Sciatic nerve (tissue), 2 donors: ENCODE measurements around the gene KRT32. TPM values are rescaled to one million over a fixed set of nuclear protein-coding genes. Genes with fewer than 3 reads are reported as not detected.

ENCODE experiments used
- ATAC-seq: fragments of 200-7000 bp; cut with Tn5 transposase; one replicate; pipeline ENCODE4 v1.9.1; 2020; ENCODE audit warnings: mild to moderate bottlenecking, moderate library complexity
- DNase-seq: peaks from one replicate; pipeline ENCODE4 v3.0.0-alpha.2; 2020; ENCODE audit warnings: low spot score
- intact Hi-C: fragments of 100-400 bp; cut with DNase I; formaldehyde crosslinking; loops from one replicate; pipeline ENCODE4 v1.14.2; 2022
- microRNA-seq: library from miRNA; unstranded; fragments of <30 nt; microRNA quantifications from one replicate; pipeline ENCODE4 v1.2.0, GENCODE V29; 2020
- total RNA-seq: library from RNA; stranded (reverse); fragmentation: NEBNext Ultra II Directional; extraction: Animal tissue kit (Norgen Biotek cat#: 25700); gene quantifications from one replicate; pipeline ENCODE4 v1.2.1, GENCODE V29; 2021
- donor health status: DM: no; HTN: no; CAD: no.
- donor health status: DM: no; HTN: no; CAD: no.

Gene KRT32
- total RNA-seq, 1 donor from 2014 or later: 0.67 TPM

DNA sequence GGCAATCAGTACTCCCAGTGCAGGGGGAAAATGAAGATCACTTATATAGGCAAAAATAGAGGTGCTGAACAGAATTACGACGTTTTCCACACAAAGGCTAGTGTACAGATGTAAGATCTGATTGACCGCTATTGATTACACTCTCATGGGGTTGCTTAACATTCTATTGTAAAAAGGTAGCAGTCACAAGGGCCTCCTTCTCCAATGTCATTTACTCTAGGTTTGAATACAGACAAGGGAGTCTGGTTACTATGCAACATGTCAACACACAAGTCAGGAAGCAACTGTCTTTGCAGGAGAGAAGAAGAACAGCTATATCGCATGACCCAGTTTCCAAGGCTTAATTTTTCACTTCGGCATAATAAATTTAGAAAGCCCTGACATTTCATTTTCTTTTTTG is 50.7 kb downstream of the KRT32 start:
- no peak for DNase-seq
- intact Hi-C loops: no loop called here
- peak; percentile 62 for ATAC-seq

- no peak for DNase-seq
- ATAC-seq: peak; percentile 97
- intact Hi-C loops: no loop called here
Measured at GRCh38 chr17:41415833-41416335, 51.3 kb downstream of the KRT32 start.

GRCh38 chr17:41415411-41415810 is 51.8 kb downstream of the KRT32 start:
- peak; percentile 51 for ATAC-seq
- no peak for DNase-seq
- intact Hi-C loops: no loop called here

GRCh38 chr17:41413982-41414381 is 53.2 kb downstream of the KRT32 start:
- DNase-seq: no peak
- no peak for ATAC-seq
- intact Hi-C loops: no loop called here

DNA sequence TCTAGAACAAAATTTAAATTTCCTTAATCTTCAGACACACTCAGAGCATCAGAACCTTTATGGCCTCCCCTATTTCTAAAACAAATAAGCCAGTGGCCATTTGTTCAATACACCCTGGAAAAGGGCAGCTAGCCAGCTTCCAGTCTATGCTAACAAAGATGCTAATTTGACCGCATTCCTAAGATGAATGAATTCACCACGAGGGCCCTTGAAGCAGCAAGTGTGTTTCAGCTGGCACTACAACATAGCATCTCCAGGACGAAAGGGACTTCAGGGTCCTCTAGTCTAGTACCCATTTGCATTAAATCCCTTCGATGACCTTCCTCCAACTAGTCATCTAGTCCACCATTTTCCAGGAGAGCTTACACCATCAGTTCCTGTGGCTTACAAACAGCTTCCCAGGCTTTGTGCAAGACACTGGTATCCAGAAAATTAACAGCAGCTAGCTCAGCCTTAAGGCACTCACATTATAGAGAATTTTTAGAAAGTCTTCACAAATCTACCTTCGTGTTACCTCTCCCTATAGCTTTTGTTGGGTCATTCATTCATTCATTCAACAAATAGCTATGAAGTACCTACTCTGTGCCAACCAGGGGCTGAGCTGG is 53.7 kb downstream of the KRT32 start:
- DNase-seq: no peak
- intact Hi-C loops: no loop called here
- ATAC-seq: no peak

DNA sequence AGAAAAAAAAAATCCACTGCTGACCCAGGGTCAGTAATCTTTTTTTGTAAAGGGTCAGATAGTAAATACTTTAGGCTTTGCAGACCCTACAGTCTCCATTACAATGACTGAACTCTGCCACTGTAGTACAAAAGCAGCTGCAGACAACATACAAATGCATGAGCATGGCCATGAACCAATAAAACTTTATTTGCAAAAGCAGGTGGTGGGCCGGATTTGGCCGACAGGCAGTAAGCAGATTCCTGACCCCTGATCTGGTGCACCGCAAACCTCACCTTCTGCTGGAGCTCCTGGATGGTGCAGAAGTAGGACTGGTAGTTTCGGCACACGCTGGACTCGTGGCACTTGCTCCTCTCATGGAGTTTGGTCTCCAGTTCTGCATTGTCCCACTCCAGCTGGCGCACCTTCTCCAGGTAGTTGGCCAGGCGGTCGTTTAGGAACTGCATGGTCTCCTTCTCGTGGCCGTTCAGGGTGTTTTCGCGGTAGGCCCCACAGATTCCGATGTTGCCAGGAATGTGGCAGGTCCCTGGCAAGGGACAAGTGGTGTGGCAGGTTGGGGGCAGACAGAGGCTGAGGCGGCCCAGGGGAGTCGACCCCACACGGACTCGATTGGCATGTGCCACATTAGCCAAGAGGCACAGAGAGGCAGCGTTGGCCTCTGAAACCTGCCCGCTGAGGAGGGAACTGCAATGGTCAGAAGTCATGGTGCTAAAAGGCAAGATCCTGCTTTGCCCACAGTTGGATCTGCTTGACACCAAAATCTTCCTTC is 55.9 kb downstream of the KRT32 start:
- DNase-seq (no peak), ATAC-seq (no peak)
- intact Hi-C loops: no loop called here

Small RNA genes within 50 kb of the gene (microRNA-seq; reads per million reads assigned to microRNA genes)
- not detected for gene MIR6510

Other genes with a start within 250 kb of the KRT32 start
- gene KRTAP9-2, start 240.7 kb downstream of the KRT32 start, total RNA-seq: not detected
- gene KRTAP9-3, start 234.9 kb downstream of the KRT32 start, total RNA-seq: not detected
- gene KRTAP9-8, start 229.4 kb downstream of the KRT32 start, total RNA-seq: not detected
- gene KRTAP9-4, start 217.7 kb downstream of the KRT32 start, total RNA-seq: not detected
- not detected for gene KRTAP9-9, start 212.0 kb downstream of the KRT32 start, total RNA-seq
- gene KRTAP9-6, start 202.0 kb downstream of the KRT32 start, total RNA-seq: not detected
- not detected for gene KRTAP9-7, start 191.7 kb downstream of the KRT32 start, total RNA-seq
- not detected for gene KRTAP29-1, start 164.5 kb downstream of the KRT32 start, total RNA-seq
- gene KRTAP16-1, start 158.1 kb downstream of the KRT32 start, total RNA-seq: not detected
- gene KRTAP17-1, start 151.7 kb downstream of the KRT32 start, total RNA-seq: not detected
- not detected for gene KRT33A, start 116.6 kb downstream of the KRT32 start, total RNA-seq
- gene KRT33B, start 97.6 kb downstream of the KRT32 start, total RNA-seq: not detected
- not detected for gene KRT34, start 85.1 kb downstream of the KRT32 start, total RNA-seq
- not detected for gene KRT31, start 69.8 kb downstream of the KRT32 start, total RNA-seq
- not detected for gene KRT37, start 42.8 kb downstream of the KRT32 start, total RNA-seq
- gene KRT38, start 26.4 kb downstream of the KRT32 start, total RNA-seq: not detected
- 0.18 TPM for gene KRT35, start 13.8 kb upstream of the KRT32 start, total RNA-seq
- gene KRT36, start 22.5 kb upstream of the KRT32 start, total RNA-seq: not detected
- 0.62 TPM for gene KRT13, start 38.2 kb upstream of the KRT32 start, total RNA-seq
- 0.36 TPM for gene KRT15, start 51.5 kb upstream of the KRT32 start, total RNA-seq
- 94.1 TPM for gene KRT19, start 60.9 kb upstream of the KRT32 start, total RNA-seq
- not detected for gene KRT9, start 104.7 kb upstream of the KRT32 start, total RNA-seq
- gene KRT14, start 119.5 kb upstream of the KRT32 start, total RNA-seq: 82.1 TPM
- 0.85 TPM for gene KRT16, start 145.4 kb upstream of the KRT32 start, total RNA-seq
- gene KRT17, start 157.2 kb upstream of the KRT32 start, total RNA-seq: not detected
- gene EIF1, start 221.5 kb upstream of the KRT32 start, total RNA-seq: 891 TPM
- not detected for gene GAST, start 244.9 kb upstream of the KRT32 start, total RNA-seq